Loucy (cell line): ENCODE measurements around the gene UPF3B.

ENCODE experiments used
- H2AFZ ChIP-seq: fragments of 200-600 bp; sonication (generic); 2 replicates; pipeline ENCODE4 v1.6.0; 2016; ENCODE audit warnings: antibody characterized with exemption, mild to moderate bottlenecking, low read length, moderate library complexity
- H3F3A ChIP-seq: fragments of 200-600 bp; 2 replicates; pipeline ENCODE4 v1.6.0; 2016; ENCODE audit warnings: antibody characterized with exemption, low read depth, mild to moderate bottlenecking
- H3K27me3 ChIP-seq: fragments of 200-600 bp; sonication (generic); 2 replicates; pipeline ENCODE4 v1.6.1; 2014; ENCODE audit warnings: low read length, mild to moderate bottlenecking; ENCODE audit not compliant: insufficient read depth, poor library complexity, severe bottlenecking
- H3K36me3 ChIP-seq: fragments of 200-600 bp; sonication (generic); 2 replicates; pipeline ENCODE4 v1.6.1; 2016; ENCODE audit warnings: low read length; ENCODE audit not compliant: insufficient read depth
- H3K4me1 ChIP-seq: fragments of 200-600 bp; sonication (generic); 2 replicates; pipeline ENCODE4 v1.5.1; 2014; ENCODE audit warnings: low read length, mild to moderate bottlenecking; ENCODE audit not compliant: insufficient read depth, poor library complexity, severe bottlenecking
- H3K4me2 ChIP-seq: fragments of 200-600 bp; sonication (generic); 2 replicates; pipeline ENCODE4 v1.6.0; 2014; ENCODE audit warnings: antibody characterized with exemption, low read length, low read depth, mild to moderate bottlenecking; ENCODE audit not compliant: poor library complexity, severe bottlenecking
- H3K4me3 ChIP-seq: fragments of 200-600 bp; sonication (generic); 2 replicates; pipeline ENCODE4 v1.5.1; 2014; ENCODE audit warnings: low read length, mild to moderate bottlenecking, mixed read lengths; ENCODE audit not compliant: poor library complexity, severe bottlenecking
- H3K79me2 ChIP-seq: fragments of 200-600 bp; sonication (generic); 2 replicates; pipeline ENCODE4 v1.6.1; 2014; ENCODE audit warnings: low read length; ENCODE audit not compliant: insufficient read depth
- H3K9ac ChIP-seq: fragments of 200-600 bp; sonication (generic); 2 replicates; pipeline ENCODE4 v1.6.0; 2014; ENCODE audit warnings: mild to moderate bottlenecking, low read depth, low read length, moderate library complexity; ENCODE audit not compliant: poor library complexity, severe bottlenecking
- H3K9me2 ChIP-seq: fragments of 200-600 bp; sonication (generic); replicated peaks from 2 replicates; pipeline ENCODE4 v1.6.1; 2016; ENCODE audit warnings: low read depth, low read length, mixed read lengths
- H3K9me3 ChIP-seq: fragments of 200-600 bp; sonication (generic); 2 replicates; pipeline ENCODE4 v1.6.1; 2014; ENCODE audit warnings: mild to moderate bottlenecking, antibody characterized with exemption, low read length, low read depth; ENCODE audit not compliant: insufficient read depth
- H4K20me1 ChIP-seq: fragments of 200-600 bp; sonication (generic); 2 replicates; pipeline ENCODE4 v1.6.0; 2014; ENCODE audit warnings: antibody characterized with exemption, low read length, mild to moderate bottlenecking; ENCODE audit not compliant: insufficient read depth, poor library complexity, severe bottlenecking
- CTCF ChIP-seq: fragments of 200-600 bp; sonication (generic); conservative IDR thresholded peaks from 2 replicates; pipeline ENCODE4 v1.5.1; 2014; ENCODE audit warnings: mild to moderate bottlenecking, antibody characterized with exemption, low read length
- EZH2phosphoT487 ChIP-seq: fragments of 200-600 bp; IDR thresholded peaks from 2 replicates; pipeline ENCODE4 v1.6.1; 2018; ENCODE audit warnings: antibody characterized with exemption, mild to moderate bottlenecking, moderate library complexity, borderline replicate concordance

UPF3B gene

GRCh38 chrX:119852382-119853353 lies at the start of gene UPF3B:
Gene UPF3B (minus strand): TSS chrX:119852963. CDS start chrX:119852928, 35 bp downstream.
- Histone ChIP-seq H3K4me3 (peak within 1 kb of the TSS; percentile 89), H3K79me2 (peaks cover 34% of the 10 kb centered on the region), H2AFZ (peak within 1 kb of the TSS; percentile 78), H3K27me3 (no peaks in the 10 kb centered on the region), H3K9me2 (no peaks in the 10 kb centered on the region), H3K9ac (peak within 1 kb of the TSS; percentile 95), H3K4me1 (peaks cover 10% of the 10 kb centered on the region), H4K20me1 (peaks cover 9% of the 10 kb centered on the region), H3K36me3 (no peaks in the 10 kb centered on the region; the same call in 1 of the 2 replicates), H3K9me3 (no peaks in the 10 kb centered on the region), H3F3A (no peaks in the 10 kb centered on the region), H3K4me2 (peak within 1 kb of the TSS; percentile 90)
- TF ChIP-seq CTCF: no peak
- no peak for TF ChIP-seq EZH2phosphoT487

DNA sequence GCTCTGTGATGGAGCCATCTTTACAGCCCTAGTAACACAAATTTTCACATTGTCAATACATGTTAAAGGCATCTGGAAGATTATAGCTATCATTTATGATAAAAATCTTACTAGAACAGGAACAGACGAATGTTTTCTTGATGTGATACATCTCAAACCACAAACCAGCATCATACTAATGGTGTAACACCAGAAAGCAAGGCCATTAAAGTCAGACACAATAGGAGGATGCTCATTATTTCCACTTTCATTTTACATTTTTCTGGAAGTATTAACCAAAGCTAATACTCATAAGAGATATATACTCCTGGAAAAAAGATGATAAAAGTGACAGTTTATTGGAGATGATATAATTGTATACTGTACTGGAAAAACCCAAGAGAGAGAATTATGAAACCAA lies 48.2 kb upstream of the UPF3B start:
- Histone ChIP-seq H3K9me3 (no peaks in the 10 kb centered on the region), H4K20me1 (no peaks in the 10 kb centered on the region)
- TF ChIP-seq CTCF: no peak
- no peak for TF ChIP-seq EZH2phosphoT487

DNA sequence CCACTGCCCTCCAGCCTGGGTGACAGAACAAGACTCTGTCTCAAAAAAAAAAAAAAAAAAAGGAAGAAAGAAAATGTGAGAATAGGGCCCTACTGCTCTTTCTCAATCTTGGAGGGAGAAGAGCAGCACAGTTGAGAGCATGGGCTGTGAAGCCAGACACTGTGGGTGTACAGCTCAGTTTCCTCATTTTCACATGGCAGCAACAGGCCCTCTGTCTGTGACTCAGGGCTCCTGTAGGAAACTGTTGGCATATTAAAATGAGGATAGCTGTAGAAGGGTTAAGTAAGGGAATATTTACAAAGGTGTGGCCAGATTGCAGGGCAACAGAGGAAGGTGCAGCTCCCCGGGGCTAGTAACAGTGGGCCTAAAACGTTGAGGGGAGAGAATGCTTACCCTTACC lies 46.4 kb upstream of the UPF3B start:
- Histone ChIP-seq H3K27me3 (no peaks in the 10 kb centered on the region), H2AFZ (no peak overlapping the region), H3K79me2 (no peaks in the 10 kb centered on the region), H3K9me2 (no peaks in the 10 kb centered on the region), H3K9me3 (no peaks in the 10 kb centered on the region), H3F3A (no peaks in the 10 kb centered on the region), H4K20me1 (no peaks in the 10 kb centered on the region), H3K36me3 (no peaks in the 10 kb centered on the region), H3K4me3 (no peak overlapping the region), H3K9ac (no peak overlapping the region), H3K4me2 (no peak overlapping the region), H3K4me1 (no peaks in the 10 kb centered on the region)
- TF ChIP-seq EZH2phosphoT487 (no peak), CTCF (no peak)

More for the DNA sequence above, 48.2 kb upstream of the UPF3B start:
- Histone ChIP-seq H3K36me3 (no peaks in the 10 kb centered on the region), H3K27me3 (no peaks in the 10 kb centered on the region), H3K9ac (no peak overlapping the region), H3K4me3 (no peak overlapping the region), H3F3A (no peaks in the 10 kb centered on the region), H3K4me1 (no peaks in the 10 kb centered on the region), H3K79me2 (no peaks in the 10 kb centered on the region), H2AFZ (no peak overlapping the region), H3K9me2 (no peaks in the 10 kb centered on the region), H3K4me2 (no peak overlapping the region)
